Epithelial cell of esophagus (primary cell): ENCODE data around the gene AURKAIP1.

Experiments
- DNase-seq: peaks from one replicate; pipeline ENCODE4 v3.0.0; 2010; ENCODE audit warnings: low read depth
- H3K4me3 ChIP-seq: 2 replicates; pipeline ENCODE4 v1.5.1; 2011; ENCODE audit warnings: mild to moderate bottlenecking, low read length, control low read depth
- TF ChIP-seq, protein P1 (sequence below): IDR thresholded peaks from 2 replicates; pipeline ENCODE4 v1.5.1; 2011; ENCODE audit warnings: low read depth, mild to moderate bottlenecking, low read length, control low read depth, inconsistent platforms; ENCODE audit not compliant: insufficient read depth; ENCODE audit errors: missing control alignments

Gene AURKAIP1

DNA sequence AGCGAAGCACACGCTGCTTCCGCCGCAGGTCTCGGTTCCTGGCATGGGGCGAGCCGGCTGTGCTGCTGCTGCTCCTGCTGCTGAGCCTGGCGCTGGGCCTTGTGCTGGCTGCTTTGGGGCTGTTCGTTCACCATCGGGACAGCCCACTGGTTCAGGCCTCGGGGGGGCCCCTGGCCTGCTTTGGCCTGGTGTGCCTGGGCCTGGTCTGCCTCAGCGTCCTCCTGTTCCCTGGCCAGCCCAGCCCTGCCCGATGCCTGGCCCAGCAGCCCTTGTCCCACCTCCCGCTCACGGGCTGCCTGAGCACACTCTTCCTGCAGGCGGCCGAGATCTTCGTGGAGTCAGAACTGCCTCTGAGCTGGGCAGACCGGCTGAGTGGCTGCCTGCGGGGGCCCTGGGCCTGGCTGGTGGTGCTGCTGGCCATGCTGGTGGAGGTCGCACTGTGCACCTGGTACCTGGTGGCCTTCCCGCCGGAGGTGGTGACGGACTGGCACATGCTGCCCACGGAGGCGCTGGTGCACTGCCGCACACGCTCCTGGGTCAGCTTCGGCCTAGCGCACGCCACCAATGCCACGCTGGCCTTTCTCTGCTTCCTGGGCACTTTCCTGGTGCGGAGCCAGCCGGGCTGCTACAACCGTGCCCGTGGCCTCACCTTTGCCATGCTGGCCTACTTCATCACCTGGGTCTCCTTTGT lies 41.3 kb downstream of the AURKAIP1 start:
- TF ChIP-seq, protein P1, sequence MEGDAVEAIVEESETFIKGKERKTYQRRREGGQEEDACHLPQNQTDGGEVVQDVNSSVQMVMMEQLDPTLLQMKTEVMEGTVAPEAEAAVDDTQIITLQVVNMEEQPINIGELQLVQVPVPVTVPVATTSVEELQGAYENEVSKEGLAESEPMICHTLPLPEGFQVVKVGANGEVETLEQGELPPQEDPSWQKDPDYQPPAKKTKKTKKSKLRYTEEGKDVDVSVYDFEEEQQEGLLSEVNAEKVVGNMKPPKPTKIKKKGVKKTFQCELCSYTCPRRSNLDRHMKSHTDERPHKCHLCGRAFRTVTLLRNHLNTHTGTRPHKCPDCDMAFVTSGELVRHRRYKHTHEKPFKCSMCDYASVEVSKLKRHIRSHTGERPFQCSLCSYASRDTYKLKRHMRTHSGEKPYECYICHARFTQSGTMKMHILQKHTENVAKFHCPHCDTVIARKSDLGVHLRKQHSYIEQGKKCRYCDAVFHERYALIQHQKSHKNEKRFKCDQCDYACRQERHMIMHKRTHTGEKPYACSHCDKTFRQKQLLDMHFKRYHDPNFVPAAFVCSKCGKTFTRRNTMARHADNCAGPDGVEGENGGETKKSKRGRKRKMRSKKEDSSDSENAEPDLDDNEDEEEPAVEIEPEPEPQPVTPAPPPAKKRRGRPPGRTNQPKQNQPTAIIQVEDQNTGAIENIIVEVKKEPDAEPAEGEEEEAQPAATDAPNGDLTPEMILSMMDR, result no peak
- H3K4me3 ChIP-seq, result no peak overlapping the region
- DNase-seq, result no peak

DNA sequence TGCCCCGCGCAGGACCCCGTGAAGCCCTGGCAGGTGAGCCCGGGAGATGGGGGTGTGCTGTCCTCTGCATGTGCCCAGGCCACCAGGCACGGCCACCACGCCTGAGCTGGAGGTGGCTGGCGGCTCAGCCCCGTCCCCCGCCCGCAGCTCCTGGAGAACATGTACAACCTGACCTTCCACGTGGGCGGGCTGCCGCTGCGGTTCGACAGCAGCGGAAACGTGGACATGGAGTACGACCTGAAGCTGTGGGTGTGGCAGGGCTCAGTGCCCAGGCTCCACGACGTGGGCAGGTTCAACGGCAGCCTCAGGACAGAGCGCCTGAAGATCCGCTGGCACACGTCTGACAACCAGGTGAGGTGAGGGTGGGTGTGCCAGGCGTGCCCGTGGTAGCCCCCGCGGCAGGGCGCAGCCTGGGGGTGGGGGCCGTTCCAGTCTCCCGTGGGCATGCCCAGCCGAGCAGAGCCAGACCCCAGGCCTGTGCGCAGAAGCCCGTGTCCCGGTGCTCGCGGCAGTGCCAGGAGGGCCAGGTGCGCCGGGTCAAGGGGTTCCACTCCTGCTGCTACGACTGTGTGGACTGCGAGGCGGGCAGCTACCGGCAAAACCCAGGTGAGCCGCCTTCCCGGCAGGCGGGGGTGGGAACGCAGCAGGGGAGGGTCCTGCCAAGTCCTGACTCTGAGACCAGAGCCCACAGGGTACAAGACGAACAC lies 42.1 kb downstream of the AURKAIP1 start:
- H3K4me3 ChIP-seq, result no peak overlapping the region
- TF ChIP-seq, protein P1, result no peak
- DNase-seq, result peak; percentile 71

DNA sequence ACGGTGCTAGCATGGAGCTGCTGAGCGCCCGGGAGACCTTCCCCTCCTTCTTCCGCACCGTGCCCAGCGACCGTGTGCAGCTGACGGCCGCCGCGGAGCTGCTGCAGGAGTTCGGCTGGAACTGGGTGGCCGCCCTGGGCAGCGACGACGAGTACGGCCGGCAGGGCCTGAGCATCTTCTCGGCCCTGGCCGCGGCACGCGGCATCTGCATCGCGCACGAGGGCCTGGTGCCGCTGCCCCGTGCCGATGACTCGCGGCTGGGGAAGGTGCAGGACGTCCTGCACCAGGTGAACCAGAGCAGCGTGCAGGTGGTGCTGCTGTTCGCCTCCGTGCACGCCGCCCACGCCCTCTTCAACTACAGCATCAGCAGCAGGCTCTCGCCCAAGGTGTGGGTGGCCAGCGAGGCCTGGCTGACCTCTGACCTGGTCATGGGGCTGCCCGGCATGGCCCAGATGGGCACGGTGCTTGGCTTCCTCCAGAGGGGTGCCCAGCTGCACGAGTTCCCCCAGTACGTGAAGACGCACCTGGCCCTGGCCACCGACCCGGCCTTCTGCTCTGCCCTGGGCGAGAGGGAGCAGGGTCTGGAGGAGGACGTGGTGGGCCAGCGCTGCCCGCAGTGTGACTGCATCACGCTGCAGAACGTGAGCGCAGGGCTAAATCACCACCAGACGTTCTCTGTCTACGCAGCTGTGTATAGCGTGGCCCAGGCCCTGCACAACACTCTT lies 42.8 kb downstream of the AURKAIP1 start:
- TF ChIP-seq, protein P1, result no peak
- no peak overlapping the region for H3K4me3 ChIP-seq
- no peak for DNase-seq

DNA sequence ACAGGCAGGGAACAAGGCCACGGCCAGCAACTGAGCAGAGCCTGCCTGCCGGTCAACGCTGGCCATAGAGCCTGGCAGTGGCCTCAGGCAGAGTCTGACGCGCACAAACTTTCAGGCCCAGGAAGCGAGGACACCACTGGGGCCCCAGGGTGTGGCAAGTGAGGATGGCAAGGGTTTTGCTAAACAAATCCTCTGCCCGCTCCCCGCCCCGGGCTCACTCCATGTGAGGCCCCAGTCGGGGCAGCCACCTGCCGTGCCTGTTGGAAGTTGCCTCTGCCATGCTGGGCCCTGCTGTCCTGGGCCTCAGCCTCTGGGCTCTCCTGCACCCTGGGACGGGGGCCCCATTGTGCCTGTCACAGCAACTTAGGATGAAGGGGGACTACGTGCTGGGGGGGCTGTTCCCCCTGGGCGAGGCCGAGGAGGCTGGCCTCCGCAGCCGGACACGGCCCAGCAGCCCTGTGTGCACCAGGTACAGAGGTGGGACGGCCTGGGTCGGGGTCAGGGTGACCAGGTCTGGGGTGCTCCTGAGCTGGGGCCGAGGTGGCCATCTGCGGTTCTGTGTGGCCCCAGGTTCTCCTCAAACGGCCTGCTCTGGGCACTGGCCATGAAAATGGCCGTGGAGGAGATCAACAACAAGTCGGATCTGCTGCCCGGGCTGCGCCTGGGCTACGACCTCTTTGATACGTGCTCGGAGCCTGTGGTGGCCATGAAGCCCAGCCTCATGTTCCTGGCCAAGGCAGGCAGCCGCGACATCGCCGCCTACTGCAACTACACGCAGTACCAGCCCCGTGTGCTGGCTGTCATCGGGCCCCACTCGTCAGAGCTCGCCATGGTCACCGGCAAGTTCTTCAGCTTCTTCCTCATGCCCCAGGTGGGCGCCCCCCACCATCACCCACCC lies 43.7 kb downstream of the AURKAIP1 start, which contains the start of gene TAS1R3:
Gene TAS1R3, plus strand, starts transcription at position 213 of the 898 bp plus-strand sequence. Its CDS starts 66 bp downstream, at position 279.
- no peak for DNase-seq
- TF ChIP-seq, protein P1, result no peak

DNA sequence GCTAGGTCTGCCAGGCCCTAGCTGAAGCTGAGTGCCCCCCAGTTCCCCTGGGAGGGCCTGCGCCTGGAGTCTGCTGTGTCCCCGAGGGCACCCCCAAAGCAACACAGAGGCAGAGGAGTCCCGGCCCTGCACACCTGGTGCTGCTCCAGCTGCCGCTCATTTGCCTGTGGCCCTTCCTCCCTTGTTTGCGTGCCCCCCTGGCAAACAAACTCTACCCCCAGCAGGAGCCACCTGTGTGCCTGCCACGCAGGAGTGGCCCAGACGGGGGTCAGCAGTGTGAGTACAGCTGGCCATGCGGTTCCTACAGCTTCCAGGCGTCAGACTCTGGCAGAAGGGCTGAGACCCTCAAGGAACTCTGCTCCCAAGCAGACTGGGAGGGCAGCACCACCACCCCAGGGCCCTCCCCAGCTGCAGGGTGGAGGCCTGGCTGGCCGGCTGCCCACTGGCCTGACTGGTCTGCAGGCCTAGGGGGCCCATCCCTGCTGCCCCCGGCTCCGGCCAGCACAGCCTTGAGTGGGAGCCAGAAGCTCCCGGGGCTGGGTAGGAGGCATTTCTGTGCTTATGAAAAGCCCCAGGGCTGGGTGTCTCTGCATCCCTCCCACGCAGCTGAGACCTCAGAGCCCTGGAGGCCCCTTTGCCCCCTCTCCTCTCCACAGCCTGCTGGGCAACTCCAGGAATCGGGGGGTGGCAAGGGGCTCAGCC lies 44.5 kb downstream of the AURKAIP1 start:
- no peak for DNase-seq
- no peak overlapping the region for H3K4me3 ChIP-seq
- TF ChIP-seq, protein P1, result no peak

More for the DNA sequence above, 43.7 kb downstream of the AURKAIP1 start, which contains the start of gene TAS1R3:
- no peak within 1 kb of the TSS for H3K4me3 ChIP-seq
